PC-3 (cell line): Measurements from ENCODE around the gene SRSF2. TPM values are rescaled to one million over a fixed set of nuclear protein-coding genes. Genes with fewer than 3 reads are reported as not detected.

Source experiments
- ATAC-seq: fragments of 200-7000 bp; cut with Tn5 transposase; 2 replicates; pipeline ENCODE4 v1.9.1; 2020; ENCODE audit warnings: mild to moderate bottlenecking, moderate library complexity
- BruUV-seq: library from RNA; stranded (reverse); fragments of 400-500 nt; replicated peaks from 2 replicates; lab custom pipeline; 2021; lab: Mats Ljungman, UMichigan
- CTCF ChIA-PET: fragments of 300-600 bp; sonication (Branson Sonifier 250); formaldehyde crosslinking; loops from one replicate; lab custom pipeline; 2022; ENCODE audit warnings: antibody characterized with exemption; lab: Charles Lee
- POLR2A ChIA-PET: fragments of 300-600 bp; sonication (Branson Sonifier 250); formaldehyde crosslinking; loops from one replicate; lab custom pipeline; 2022; ENCODE audit warnings: antibody characterized with exemption; ENCODE audit not compliant: unreplicated experiment; lab: Charles Lee
- DNase-seq: peaks from one replicate; pipeline ENCODE4 v3.0.0-alpha.2; 2015
- H2AFZ ChIP-seq: fragments of 300-600 bp; sonication (generic); 2 replicates; pipeline ENCODE4 v1.6.0; 2016; ENCODE audit warnings: antibody characterized with exemption, low read length
- H3F3A ChIP-seq: fragments of 300-600 bp; sonication (generic); one replicate; pipeline ENCODE4 v1.6.0; 2017; ENCODE audit warnings: antibody characterized with exemption, low read length, control low read depth, mild to moderate bottlenecking; ENCODE audit not compliant: unreplicated experiment
- H3K27ac ChIP-seq: fragments of 300-600 bp; sonication (generic); 2 replicates; pipeline ENCODE4 v1.5.1; 2016; ENCODE audit warnings: mild to moderate bottlenecking, low read length
- H3K27me3 ChIP-seq: fragments of 300-600 bp; sonication (generic); 2 replicates; pipeline ENCODE4 v1.6.1; 2016; ENCODE audit warnings: low read length, mixed read lengths
- H3K36me3 ChIP-seq: fragments of 300-600 bp; sonication (generic); 2 replicates; pipeline ENCODE4 v1.6.1; 2016; ENCODE audit warnings: low read depth, mixed run types, low read length, mixed read lengths
- H3K4me1 ChIP-seq: fragments of 300-600 bp; sonication (generic); 2 replicates; pipeline ENCODE4 v1.5.1; 2016; ENCODE audit warnings: low read length; ENCODE audit not compliant: insufficient read depth
- H3K4me2 ChIP-seq: fragments of 300-600 bp; sonication (generic); 2 replicates; pipeline ENCODE4 v1.6.0; 2016; ENCODE audit warnings: low read length
- H3K4me3 ChIP-seq: fragments of 300-600 bp; sonication (generic); 2 replicates; pipeline ENCODE4 v1.5.1; 2016; ENCODE audit warnings: mild to moderate bottlenecking, low read length, mixed read lengths
- H3K79me2 ChIP-seq: fragments of 300-600 bp; sonication (generic); 2 replicates; pipeline ENCODE4 v1.6.1; 2017; ENCODE audit warnings: low read length, mixed read lengths
- H3K9ac ChIP-seq: fragments of 300-600 bp; sonication (generic); 2 replicates; pipeline ENCODE4 v1.6.0; 2016; ENCODE audit warnings: mild to moderate bottlenecking, low read length
- H3K9me2 ChIP-seq: fragments of 300-600 bp; sonication (generic); replicated peaks from 2 replicates; pipeline ENCODE4 v1.6.1; 2016; ENCODE audit warnings: mixed run types, low read length, mixed read lengths
- H3K9me3 ChIP-seq: fragments of 300-600 bp; sonication (generic); 2 replicates; pipeline ENCODE4 v1.6.1; 2016; ENCODE audit warnings: low read length, mixed read lengths
- H4K20me1 ChIP-seq: fragments of 300-600 bp; sonication (generic); 2 replicates; pipeline ENCODE4 v1.6.1; 2016; ENCODE audit warnings: low read length, mixed read lengths
- CTCF ChIP-seq: fragments of 300-600 bp; sonication (generic); conservative IDR thresholded peaks from 2 replicates; pipeline ENCODE4 v1.5.1; 2017; ENCODE audit warnings: antibody characterized with exemption, low read depth, mild to moderate bottlenecking, low read length
- EZH2 ChIP-seq: fragments of 300-600 bp; sonication (generic); IDR thresholded peaks from one replicate; pipeline ENCODE4 v1.6.1; 2017; ENCODE audit warnings: antibody characterized with exemption, mild to moderate bottlenecking, low read length; ENCODE audit not compliant: unreplicated experiment
- EZH2phosphoT487 ChIP-seq: fragments of 300-600 bp; sonication (generic); IDR thresholded peaks from 2 replicates; pipeline ENCODE4 v1.6.1; 2018; ENCODE audit warnings: mild to moderate bottlenecking, antibody characterized with exemption, low read length, borderline replicate concordance
- intact Hi-C: fragments of 100-400 bp; cut with micrococcal nuclease; formaldehyde crosslinking; loops from 2 replicates; pipeline ENCODE4 v1.9.0; 2023
- total RNA-seq: library from RNA; depleted of rRNA; stranded (reverse); fragments of >200 nt; gene quantifications from 2 replicates; pipeline ENCODE4 v1.2.3, GENCODE V29; 2014

Gene SRSF2
- total RNA-seq, 1 experiment from 2014 or later = 859 TPM

- Histone ChIP-seq H3K79me2 (peaks cover 47% of the 10 kb centered on the region), H3K27me3 (no peaks in the 10 kb centered on the region), H4K20me1 (no peaks in the 10 kb centered on the region), H3K9me3 (no peaks in the 10 kb centered on the region), H3K4me3 (no peak overlapping the region), H3K9ac (no peak overlapping the region), H3K36me3 (peaks cover 60% of the 10 kb centered on the region), H3F3A (no peaks in the 10 kb centered on the region), H3K9me2 (no peaks in the 10 kb centered on the region), H3K4me2 (no peak overlapping the region), H3K27ac (no peak overlapping the region), H2AFZ (no peak overlapping the region), H3K4me1 (peaks cover 8% of the 10 kb centered on the region)
- ATAC-seq (no peak), DNase-seq (no peak)
- TF ChIP-seq EZH2phosphoT487 = no peak
- TF ChIP-seq CTCF = no peak
- TF ChIP-seq EZH2 = no peak
- intact Hi-C loops = no loop called here
- ChIA-PET POLR2A (no interaction called here), CTCF (no interaction called here)
- no TSS peak for BruUV-seq
Measured at GRCh38 chr17:76721463-76721862, 15.7 kb downstream of the SRSF2 start.

GRCh38 chr17:76720941-76721340 is 16.2 kb downstream of the SRSF2 start:
- peaks cover 64% of the 10 kb centered on the region for H3K36me3 ChIP-seq
- no peaks in the 10 kb centered on the region for H3K9me2 ChIP-seq
- BruUV-seq = no TSS peak
- no peak overlapping the region for H3K9ac ChIP-seq
- TF ChIP-seq EZH2 = no peak
- no peak for TF ChIP-seq CTCF
- TF ChIP-seq EZH2phosphoT487 = no peak
- H3F3A ChIP-seq = no peaks in the 10 kb centered on the region
- no peak overlapping the region for H3K27ac ChIP-seq
- H4K20me1 ChIP-seq = no peaks in the 10 kb centered on the region
- DNase-seq = no peak
- H3K4me1 ChIP-seq = peaks cover 8% of the 10 kb centered on the region
- H3K79me2 ChIP-seq = peaks cover 44% of the 10 kb centered on the region
- H2AFZ ChIP-seq = no peak overlapping the region
- H3K27me3 ChIP-seq = no peaks in the 10 kb centered on the region
- CTCF ChIA-PET = no interaction called here
- intact Hi-C loops = no loop called here
- ATAC-seq = no peak
- no peak overlapping the region for H3K4me3 ChIP-seq
- no peak overlapping the region for H3K4me2 ChIP-seq
- no peaks in the 10 kb centered on the region for H3K9me3 ChIP-seq
- POLR2A ChIA-PET = no interaction called here

GRCh38 chr17:76720211-76720610 is 16.9 kb downstream of the SRSF2 start:
- H3K4me2 ChIP-seq = no peak overlapping the region
- H4K20me1 ChIP-seq = no peaks in the 10 kb centered on the region
- H3K9me2 ChIP-seq = no peaks in the 10 kb centered on the region
- no peaks in the 10 kb centered on the region for H3F3A ChIP-seq
- POLR2A ChIA-PET = interaction anchor here (0.5 kb wide), 1 partner anchor 27 kb away, joined by 8 read pairs; no protein-coding TSS in a partner anchor
- no peak overlapping the region for H3K9ac ChIP-seq
- intact Hi-C loops = no loop called here
- peaks cover 37% of the 10 kb centered on the region for H3K79me2 ChIP-seq
- H3K36me3 ChIP-seq = peaks cover 69% of the 10 kb centered on the region
- no peak for DNase-seq
- peaks cover 6% of the 10 kb centered on the region for H3K4me1 ChIP-seq
- ATAC-seq = no peak
- no peaks in the 10 kb centered on the region for H3K27me3 ChIP-seq
- no peaks in the 10 kb centered on the region for H3K9me3 ChIP-seq
- CTCF ChIA-PET = no interaction called here
- no peak overlapping the region for H2AFZ ChIP-seq
- no peak for TF ChIP-seq CTCF
- TF ChIP-seq EZH2 = no peak
- TF ChIP-seq EZH2phosphoT487 = no peak
- no peak overlapping the region for H3K4me3 ChIP-seq
- no TSS peak for BruUV-seq
- H3K27ac ChIP-seq = no peak overlapping the region
